GM19043 (cell line): ENCODE measurements around the gene PRDM7.
"Not testable (repeated sequence)": the region's sequence is repeated elsewhere in the genome, so short reads cannot be mapped to it uniquely, and the experiment has no call there.

Source experiments
- ATAC-seq: cut with Tn5 transposase; IDR thresholded peaks from one replicate; pipeline ENCODE4 v1.9.1; 2021; ENCODE audit warnings: low read depth; ENCODE audit not compliant: unreplicated experiment

The PRDM7 gene

GRCh38 chr16:90018297-90018651, 58.9 kb downstream of the PRDM7 start:
- ATAC-seq: no peak

- ATAC-seq: no peak
Measured at GRCh38 chr16:90016339-90016950, 60.7 kb downstream of the PRDM7 start.

- ATAC-seq: no peak
Measured at GRCh38 chr16:90015586-90016338, 61.4 kb downstream of the PRDM7 start.

- no peak for ATAC-seq
Measured at GRCh38 chr16:90012991-90013745, 64.0 kb downstream of the PRDM7 start.

- ATAC-seq: no peak
Measured at GRCh38 chr16:90011908-90012501, 65.1 kb downstream of the PRDM7 start.

GRCh38 chr16:90011508-90011819, 65.7 kb downstream of the PRDM7 start:
- ATAC-seq: no peak

- ATAC-seq: no peak
Measured at GRCh38 chr16:90010676-90011507, 66.2 kb downstream of the PRDM7 start.

- peak; percentile 10 for ATAC-seq
Measured at GRCh38 chr16:90009172-90009899, 67.8 kb downstream of the PRDM7 start.

GRCh38 chr16:90008708-90009145, 68.4 kb downstream of the PRDM7 start:
- ATAC-seq: peak; percentile 58

GRCh38 chr16:90007635-90008234, 69.4 kb downstream of the PRDM7 start:
- not testable (repeated sequence) for ATAC-seq

- no peak for ATAC-seq
Measured at GRCh38 chr16:90007015-90007414, 70.1 kb downstream of the PRDM7 start.
